NCI-H1694 treated with DMSO at 0.1 percent for 48 hours (cell line): ENCODE measurements around the gene HYPK.

Experiments used
- DNase-seq: peaks from one replicate; lab custom pipeline; 2025; lab: John Stamatoyannopoulos, UW

The HYPK gene, protein sequence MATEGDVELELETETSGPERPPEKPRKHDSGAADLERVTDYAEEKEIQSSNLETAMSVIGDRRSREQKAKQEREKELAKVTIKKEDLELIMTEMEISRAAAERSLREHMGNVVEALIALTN

DNA sequence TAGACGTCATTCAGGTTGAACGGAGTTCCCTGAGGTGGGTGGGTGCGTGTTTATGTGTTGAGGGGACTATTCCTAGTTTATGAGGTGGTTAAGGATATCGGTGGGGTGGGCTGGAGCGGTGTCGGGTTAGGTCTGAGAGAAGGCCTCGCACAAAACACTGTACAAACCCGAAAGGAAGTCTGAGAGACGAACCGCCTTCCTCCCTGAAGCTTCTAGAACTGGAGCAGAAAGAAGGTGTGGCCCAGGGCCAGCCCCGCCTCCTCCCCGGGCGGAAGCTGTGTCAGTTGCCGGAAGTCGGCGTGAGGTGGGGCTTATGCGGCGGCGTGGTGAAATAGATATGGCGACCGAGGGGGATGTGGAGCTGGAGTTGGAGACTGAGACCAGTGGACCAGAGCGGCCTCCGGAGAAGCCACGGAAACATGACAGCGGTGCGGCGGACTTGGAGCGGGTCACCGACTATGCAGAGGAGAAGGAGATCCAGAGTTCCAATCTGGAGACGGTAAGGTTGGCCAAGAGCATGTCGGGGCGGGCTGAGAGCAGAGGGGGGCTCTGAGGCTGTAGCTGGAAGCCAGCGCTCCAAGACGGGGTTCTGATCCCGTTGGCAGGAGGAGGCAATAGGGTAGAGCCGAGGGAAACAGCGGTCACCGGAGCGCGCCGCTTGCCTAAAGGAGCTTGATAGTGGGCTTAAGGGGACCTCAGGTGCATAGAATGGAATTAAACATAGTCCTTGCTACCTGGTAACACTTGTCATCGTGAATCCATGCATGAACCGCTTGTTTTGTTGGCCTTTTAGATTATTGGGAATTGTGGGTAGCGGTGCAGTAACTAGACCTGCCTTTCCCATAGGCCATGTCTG is at the start of gene HYPK:
Gene HYPK (plus strand): TSS at position 314 of the 856 bp plus-strand sequence. CDS start 24 bp downstream, at position 338.
- peak; percentile 42 for DNase-seq

DNA sequence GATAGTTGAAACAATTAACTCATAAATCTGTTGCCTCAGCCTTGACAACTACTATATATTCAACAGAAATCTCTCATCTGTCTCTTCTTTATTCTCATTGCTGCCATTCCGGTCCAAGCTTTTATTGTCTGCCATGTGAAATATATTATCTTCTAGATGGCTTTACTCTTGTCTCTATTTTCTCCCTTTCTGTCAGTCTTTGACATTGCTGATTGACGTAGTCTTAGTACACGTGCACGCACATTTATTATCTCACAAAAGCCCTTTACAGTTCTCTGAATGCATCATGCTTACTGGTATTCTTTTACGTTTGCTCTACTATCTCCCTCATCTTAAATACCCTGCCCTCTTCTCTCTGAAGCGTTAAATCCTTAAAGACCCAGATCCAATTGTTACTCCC is 48.5 kb upstream of the HYPK start:
- no peak for DNase-seq

DNA sequence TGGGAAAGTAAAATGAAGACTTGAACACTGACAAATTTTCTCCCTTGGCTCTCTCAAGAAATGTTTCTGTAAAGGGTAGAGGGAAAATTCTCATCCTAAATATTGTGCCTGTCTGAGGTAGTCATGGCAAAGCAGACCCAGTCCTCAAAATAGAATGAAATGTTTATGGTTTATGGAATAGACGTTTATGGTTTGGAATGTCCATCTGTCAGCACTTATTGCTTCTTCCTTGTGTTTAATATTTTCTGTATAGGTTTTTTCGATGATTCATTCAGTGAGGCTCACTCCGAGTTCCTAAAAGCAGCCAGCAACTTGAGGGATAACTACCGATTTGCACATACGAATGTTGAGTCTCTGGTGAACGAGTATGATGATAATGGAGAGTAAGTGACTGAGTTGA is 37.6 kb upstream of the HYPK start:
- DNase-seq, result no peak

DNA sequence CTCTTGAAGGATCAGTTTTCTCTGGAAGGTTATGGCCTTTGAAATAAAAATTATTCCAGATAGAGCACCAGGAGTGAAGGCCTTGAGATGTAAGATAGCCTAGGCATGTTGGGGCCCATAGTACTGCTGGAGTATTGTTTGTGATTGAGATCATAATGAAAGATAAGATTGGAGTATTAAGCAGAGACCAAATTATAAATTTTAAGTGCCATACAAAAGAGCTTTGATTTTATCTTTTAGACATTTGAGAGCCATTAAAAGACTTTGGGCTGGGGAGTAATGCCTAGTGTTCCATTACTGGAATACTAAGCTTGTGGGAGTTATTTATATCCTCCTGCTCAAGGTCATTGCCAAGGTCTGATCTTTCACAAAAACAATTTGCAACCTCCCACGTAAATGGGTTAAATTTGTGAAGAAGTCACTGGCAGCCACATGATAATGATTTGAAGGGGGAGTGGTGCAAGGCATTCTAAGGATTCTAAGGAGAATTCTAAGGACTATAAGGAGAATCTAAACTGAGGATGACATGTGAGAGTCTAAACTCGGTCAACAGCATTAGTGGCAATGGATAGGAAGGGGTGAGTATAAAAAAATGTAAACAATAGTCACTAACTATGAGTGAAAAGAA is 36.5 kb upstream of the HYPK start:
- no peak for DNase-seq

DNA sequence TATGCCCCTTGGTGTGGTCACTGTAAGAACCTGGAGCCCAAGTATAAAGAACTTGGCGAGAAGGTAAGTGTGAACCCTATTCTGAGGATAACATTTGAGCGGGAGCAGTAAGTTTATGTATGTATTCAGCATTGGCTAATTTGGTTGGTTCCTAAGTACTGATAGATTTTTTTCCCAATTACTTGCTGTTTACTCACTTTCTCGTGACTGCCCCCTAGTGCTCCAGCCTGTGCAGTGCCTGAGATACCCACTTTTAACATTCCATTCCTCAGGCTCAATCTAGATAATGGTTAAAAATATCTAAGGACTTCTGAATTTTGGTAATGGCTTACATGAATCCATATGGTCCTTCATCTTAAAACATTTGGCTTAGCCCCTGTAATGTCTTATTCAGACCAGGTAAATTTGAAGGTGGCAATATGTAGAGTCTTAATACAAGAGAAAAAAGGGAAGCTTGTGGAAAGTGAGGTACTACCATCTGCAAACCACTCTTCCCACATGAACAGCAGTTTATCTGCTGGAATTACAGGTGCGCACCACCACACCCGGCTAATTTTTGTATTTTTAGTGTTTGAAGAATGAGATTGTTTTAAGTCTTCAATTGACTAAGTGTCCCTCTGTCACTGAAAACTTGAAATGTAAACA is 30.7 kb upstream of the HYPK start:
- DNase-seq, result peak; percentile 41

DNA sequence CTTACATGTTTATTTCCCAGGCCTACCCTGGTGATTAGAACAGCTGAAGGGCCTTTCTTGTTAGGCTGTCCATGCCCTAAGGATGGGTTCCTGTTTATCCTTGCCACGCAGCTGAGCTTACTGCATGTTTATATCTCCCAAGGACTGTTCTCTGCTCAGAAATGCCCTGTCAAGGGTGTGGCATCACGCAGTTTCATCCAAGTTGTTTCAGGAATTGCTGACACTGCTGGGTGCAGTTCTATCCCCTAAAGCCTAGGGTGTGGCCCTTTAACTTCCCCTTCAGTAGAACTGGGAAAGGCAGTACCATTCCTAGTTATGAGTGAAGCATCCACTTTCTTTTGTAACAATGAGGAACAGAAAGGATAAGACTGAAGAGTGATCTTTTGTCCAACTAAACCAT is 28.6 kb upstream of the HYPK start:
- DNase-seq, result no peak

DNA sequence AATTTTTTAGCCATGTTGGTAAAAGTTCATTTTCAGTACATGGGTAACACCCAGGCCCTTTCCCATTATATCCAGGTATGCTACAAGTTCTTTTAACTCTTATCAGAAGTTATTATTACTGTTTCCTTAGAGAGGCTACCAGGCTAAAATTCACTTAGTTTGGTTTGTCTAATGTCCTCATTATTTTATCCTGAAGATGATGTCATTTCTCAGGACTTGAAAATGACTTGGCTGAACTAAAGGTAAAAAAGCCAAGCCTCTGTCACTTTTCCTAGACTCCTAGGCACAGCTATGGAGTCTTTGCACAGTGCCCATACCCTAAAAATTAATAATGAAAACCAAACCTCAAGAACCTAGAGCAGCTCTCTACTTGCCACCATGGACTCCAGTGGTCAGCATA is 27.8 kb upstream of the HYPK start:
- no peak for DNase-seq

DNA sequence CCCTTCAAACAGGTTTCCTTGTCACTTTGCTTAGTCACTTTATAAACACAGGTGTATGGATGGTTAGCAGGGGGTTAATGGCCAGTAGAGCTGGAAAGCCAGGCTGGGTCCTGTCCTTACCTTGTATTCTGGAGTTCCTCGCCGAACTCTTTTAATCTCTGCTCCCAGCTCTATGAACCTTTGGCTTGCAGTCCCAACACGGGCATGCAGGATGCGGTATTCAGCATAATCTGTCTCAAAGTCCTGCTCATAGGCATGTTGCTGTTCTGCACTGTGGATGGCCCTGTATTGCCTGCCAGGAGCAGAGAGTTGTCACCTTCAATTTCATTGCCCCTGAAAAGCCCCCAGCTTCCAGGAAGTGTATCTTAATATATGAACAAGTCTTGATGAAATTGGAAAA is 26.3 kb upstream of the HYPK start:
- no peak for DNase-seq

DNA sequence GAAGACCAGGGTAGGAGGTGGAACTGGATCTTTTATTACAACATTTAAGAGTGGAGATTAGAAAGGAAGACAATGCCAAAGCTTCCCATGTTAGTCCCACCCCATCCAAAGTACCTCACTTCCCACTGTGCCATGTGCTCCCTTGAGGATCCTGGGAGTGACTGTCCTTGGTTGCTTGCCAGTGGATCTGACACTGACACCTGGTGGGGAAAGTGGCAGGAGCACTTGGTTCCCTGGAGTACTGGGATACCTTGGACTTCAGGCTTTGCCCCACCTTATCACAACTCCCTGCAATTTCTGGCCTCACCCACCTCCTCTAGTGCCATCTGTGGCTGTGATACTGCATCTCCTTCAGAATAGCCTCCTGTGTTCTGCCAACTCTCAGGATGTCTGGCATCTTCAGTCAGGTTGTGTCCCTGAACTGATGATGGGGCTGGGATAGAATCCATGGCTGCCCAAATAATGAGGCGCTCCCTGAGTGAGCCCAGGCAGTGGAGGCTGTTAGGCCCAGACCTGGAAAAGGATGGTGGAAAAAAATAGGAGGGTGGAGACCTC is 24.9 kb upstream of the HYPK start:
- DNase-seq, result peak; percentile 43

DNA sequence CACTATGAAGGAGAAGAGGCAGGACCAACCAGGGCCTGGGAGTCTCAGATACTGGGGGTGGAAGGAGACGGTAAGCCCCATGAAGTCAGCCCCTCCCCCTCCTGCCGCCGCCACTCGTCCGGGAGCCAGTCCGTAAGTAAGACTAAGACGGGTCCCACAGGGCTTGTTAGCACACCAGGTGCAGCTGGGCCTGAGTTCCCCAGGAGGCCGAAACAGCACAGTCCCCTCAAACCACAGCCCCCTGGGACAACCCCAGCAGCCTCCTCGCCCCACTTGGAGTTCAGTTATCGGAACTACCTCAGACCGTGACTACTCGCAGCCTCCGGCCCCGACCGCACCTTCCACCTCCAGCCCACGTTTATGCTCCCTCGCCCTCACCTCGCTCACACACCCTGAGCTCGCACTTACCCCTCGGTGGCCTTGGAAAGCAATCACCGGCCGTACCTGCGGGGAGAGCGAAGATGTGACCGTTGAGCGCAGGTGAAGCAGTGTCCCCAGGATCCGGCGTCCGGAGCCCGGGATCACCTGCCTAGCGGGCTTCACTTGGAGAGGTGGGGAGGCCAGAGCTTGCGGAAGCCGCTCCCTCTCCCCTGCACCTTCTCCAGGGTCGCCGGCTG is 24.2 kb upstream of the HYPK start:
- no peak for DNase-seq

DNA sequence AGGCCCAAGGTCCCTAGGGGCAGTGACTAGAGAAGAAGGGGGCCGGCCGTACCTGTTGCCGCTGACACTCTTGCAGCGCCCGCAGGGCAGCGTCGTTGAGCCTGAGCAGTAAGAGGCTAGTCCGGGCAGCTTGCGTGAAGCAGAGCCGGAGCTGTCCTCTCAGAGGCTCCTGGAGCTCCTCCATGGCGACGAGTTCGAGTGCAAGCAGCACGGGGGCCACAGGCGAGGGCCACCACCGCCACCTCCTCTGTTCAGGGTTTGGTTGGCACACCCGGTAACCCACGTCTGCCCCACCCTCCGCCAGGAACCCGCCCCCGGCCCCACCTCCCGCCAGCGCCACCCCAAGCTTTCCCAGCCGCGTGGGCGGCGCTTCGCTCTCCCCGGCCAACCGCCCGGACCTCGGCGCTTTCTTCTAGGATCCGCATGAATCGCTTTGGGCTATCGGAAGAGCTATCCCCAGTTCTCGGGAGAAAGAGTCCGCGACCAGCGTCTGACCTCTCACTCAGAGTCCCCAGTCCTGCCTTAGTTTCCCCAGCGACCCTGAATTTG is 23.6 kb upstream of the HYPK start, which contains the start of gene ELL3:
Gene ELL3 (minus strand): TSS at position 249 of the 549 bp plus-strand sequence. CDS start 65 bp downstream, at position 184.
- DNase-seq, result peak; percentile 69

DNA sequence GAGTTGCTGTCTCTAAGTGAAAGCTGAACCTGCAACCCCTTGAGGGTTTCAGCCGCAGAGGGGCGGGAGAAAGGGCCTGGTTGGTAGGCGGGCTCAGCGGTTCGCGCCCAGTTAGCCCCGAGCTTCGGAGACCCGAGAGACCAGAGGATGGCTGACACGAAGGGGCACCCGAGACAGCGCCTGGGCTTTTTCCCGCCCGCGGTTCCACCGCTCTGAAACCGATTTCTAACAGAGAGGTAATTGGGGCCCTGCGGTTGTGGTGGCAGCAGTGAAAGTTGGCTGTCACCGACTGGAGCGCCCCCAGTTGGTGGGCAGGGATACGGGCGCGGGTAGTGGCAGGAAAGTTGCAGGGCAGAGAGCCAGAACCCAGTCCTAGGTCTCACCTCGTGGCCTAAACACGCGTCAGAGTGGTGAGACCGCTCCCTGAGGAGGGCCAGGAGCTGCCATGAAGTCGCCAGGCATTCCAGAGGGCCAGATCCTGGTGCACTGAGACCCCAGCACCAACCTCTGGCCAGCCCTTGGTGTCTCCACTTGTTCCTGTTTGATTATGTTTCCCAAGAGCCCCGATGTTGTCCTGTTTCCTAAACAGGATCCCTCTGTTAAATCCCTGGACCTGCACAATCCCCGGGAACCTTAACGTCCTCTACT is 23.0 kb upstream of the HYPK start:
- DNase-seq, result peak; percentile 87

DNA sequence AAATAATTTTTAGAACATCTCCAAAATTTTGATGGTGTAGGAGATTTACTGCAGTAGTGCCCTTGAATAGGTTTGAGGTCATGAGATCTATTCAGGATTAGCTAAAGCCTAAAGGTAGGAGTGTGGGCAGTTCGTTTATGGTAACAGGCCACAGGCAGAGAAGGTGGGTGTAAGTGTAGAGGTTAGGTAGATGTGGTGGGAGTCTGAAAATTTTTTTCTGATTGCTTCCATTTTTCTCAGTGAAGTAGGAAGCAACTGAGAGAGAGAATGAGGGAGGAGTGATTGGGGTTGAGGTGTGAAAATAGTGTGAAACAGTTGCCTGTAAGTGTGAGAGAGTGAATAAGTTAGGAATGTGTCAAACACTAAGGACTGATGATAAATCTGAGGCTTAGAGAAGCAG is 21.4 kb upstream of the HYPK start:
- DNase-seq, result no peak

DNA sequence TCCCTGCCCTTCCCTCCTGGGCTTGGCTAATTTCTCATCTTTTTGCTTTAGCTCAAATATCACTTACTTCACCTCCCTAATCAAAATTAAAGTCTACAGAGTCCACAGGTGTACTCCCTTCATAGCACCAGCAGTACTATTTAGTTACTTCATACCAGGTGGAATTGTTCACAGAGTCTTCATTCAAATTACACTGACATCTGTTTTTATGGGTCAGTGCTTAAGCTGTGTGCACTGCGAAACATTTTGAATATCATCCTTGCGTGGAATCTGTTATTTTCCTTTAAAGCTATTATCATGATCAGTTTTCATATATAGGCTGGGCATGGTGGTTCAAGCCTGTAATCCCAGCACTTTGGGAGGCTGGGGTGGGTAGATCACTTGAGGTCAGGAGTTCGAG is 11.0 kb upstream of the HYPK start:
- no peak for DNase-seq

DNA sequence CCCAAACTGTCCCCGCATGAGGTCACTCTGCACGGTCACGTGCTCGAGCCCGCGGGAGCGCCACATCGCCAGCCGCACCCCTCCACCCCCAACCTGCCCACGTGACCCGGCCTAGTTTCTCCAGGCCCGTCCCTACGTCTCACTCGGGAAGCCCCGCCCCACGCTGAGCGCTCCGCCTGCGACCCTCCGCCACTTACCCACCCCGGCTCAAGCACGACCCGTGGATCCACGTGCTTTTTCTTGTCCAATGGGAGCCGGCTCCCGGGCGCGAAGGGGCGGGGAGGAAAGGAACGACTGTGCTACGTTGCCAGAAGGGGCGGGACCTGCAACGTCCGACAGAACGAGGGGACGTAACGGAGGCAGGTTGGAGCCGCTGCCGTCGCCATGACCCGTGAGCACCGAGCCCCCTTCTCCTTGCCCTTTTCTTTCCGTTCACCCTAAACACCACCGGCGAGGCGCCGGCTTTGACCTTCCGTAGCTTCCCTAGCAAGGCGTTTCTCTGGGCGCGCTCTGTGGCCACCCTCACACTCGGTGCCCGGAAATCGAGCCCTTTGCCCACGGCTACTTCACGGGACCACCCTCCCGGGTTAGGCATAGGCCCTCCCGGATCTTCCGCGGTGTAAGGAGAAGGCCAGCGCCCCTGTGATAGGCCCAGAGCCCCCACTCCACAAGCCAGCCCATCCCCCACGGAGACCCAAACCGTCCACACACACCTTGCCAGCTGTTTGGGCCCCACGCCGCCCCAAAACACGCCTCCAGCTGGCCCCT is 8.2 kb upstream of the HYPK start, which contains the start of gene SERF2:
Gene SERF2 (plus strand): TSS at position 328 of the 768 bp plus-strand sequence. CDS start 57 bp downstream, at position 385.
- peak; percentile 94 for DNase-seq

DNA sequence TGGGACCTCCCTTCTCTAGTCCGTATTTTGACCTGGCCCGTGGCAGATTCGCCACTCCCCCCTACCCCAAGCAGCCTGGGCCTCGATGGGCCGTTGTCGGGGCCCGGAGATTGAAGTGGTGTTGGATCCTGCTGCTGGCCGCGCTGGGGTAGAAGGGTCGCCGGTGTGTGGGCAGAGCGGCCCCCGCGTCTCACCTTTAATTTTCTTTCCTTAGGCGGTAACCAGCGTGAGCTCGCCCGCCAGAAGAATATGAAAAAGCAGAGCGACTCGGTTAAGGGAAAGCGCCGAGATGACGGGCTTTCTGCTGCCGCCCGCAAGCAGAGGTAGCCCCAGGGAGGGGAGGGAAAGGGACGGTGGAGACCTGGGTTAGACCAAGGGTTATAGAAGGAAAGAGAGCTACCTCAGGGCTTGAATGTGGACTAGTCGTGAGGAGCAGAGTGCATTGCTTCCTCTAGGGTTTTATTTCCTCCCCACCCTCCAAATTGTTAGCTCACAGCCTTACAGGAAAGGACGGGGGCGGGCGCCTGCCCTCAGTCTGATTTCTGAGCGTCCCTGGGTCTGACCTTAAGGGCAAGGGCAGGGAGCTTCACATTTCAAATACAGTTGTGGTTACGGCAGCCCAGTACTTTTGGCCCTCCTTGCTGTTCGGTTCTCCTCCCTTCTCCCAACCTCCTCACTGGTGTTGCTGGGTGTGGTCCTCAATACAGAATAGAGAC is 7.5 kb upstream of the HYPK start:
- DNase-seq, result no peak

DNA sequence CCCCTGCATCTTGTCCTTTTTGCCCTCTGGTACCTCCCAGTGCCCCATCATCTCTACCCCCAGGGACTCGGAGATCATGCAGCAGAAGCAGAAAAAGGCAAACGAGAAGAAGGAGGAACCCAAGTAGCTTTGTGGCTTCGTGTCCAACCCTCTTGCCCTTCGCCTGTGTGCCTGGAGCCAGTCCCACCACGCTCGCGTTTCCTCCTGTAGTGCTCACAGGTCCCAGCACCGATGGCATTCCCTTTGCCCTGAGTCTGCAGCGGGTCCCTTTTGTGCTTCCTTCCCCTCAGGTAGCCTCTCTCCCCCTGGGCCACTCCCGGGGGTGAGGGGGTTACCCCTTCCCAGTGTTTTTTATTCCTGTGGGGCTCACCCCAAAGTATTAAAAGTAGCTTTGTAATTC is 6.8 kb upstream of the HYPK start:
- no peak for DNase-seq

DNA sequence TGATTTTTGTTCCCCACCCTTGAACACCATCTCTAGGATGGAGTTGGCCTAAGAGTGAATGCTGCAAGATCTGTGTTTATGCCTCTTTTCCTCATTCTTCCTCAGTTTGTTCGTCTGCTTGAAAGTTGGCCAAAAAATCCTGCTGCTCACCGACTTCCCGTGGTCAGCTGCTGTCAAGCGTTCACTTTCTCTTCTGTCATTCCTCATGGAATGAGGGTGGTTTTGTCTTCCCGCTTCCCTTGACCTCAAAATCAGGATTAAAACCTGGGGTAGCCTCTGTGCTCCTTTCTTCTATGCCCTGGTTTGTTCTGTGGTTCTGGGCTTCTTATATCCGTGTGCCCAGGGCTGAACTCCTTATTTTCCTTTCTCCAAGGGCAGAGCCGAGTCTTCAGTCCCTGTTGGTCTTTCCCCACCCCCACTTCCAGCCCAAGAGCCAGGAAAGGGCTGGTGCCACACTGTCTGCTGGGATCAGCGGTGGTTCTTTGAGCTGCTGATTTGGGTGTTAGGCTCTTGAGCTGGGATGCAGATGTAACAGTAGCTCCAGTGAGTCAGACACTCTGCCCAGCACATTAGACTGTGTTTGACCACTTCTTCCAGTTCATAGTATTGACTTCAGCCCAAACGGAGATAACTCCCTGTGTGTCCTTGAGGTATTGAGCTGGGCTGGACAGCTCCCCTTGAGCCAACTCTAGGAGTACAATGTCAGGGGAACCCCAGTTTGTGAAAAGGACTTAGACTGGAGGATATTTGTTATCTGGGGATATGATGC is 5.9 kb upstream of the HYPK start:
- DNase-seq, result no peak

DNA sequence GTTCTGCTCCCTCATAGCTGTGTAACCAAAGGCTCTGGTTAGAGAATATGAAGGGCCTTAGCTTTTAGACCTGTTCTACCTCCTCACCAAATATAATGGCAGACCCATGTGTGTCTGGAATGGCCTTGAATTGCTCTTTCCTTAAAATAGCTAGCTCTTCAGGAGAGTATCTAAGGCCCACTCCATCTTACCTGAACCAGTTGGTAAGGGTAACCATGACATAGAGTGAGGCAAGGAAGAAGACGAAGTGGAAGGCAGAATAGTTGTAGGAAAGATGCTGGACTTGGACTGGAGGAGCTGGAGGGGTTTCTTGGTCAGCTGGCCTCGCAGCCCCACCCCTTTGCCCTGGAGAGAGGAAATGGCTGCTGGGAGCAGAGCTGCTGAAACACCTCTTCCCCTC is 5.2 kb upstream of the HYPK start:
- DNase-seq, result no peak
